ENCODE results near the gene RPSA.
A peak's percentile ranks its signal among the peaks of the same experiment; 100 is the strongest.
"Not testable (repeated sequence)": the region's sequence is repeated elsewhere in the genome, so short reads cannot be mapped to it uniquely, and the experiment has no call there.

RPSA gene

DNA sequence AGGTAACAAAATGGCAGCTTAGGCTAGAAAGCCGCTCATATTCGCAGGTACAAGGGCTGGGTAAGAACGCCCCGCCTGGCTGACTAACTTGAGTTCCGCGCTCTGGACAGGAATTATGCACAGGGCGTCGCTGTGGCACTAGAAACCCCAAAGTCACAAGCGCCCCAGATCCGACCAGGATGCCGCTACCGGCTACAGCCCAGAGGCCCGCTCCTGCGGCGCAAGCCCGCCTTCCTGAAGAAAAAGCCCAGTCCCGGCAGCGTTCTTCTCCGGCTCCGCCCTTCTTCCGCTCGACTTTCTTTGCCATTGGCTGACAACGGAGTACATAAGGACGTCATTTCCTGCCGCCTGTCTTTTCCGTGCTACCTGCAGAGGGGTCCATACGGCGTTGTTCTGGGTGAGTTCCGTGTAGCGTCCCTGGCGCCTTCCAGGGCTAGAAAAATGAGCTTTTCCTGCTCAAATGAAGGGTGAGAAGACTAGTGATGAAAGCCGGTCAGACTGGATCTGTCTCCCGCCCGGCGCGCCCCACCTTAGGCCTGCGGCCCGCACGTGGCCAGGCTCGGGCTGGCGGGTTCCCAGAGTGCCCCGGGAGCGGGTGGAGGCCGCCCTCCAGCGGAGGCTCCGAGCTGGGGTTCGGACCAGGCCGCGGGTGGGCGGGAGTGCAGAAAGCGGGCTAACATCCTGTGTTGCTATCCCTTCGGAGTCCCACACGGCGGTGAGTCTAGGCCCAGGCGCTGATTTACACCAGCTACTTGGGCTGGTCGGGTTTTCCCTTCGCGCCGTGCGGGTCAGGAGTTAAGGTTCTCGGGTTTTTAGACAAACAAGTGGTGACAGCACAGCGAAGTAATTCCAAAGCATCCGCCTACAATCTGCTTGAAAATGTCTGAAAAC, at the start of gene RPSA:
RPSA (plus strand) TSS at position 353 of the 891 bp plus-strand sequence. CDS start 934 bp downstream, outside the sequence.
- DNase-seq (ENCODE audit: low spot score): peak; percentile 93

DNA sequence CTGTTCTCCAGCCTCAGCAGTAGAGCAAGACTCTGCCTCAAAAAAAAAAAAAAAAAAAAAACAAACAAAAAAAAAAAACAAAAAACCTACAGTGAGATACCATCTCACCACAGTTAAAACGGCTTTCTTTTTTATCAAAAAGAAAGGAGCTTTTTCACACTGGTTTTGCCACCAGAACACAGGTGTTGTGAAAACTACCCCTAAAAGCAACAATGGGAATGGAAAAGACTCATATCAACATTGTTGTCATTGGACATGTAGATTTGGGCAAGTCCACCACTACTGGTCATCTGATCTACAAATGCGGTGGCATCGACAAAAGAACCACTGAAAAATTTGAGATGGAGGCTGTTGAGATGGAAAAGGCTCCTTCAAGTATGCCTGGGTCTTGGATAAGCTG, 48.2 kb upstream of the RPSA start:
- no peak for DNase-seq (ENCODE audit: low spot score)

DNA sequence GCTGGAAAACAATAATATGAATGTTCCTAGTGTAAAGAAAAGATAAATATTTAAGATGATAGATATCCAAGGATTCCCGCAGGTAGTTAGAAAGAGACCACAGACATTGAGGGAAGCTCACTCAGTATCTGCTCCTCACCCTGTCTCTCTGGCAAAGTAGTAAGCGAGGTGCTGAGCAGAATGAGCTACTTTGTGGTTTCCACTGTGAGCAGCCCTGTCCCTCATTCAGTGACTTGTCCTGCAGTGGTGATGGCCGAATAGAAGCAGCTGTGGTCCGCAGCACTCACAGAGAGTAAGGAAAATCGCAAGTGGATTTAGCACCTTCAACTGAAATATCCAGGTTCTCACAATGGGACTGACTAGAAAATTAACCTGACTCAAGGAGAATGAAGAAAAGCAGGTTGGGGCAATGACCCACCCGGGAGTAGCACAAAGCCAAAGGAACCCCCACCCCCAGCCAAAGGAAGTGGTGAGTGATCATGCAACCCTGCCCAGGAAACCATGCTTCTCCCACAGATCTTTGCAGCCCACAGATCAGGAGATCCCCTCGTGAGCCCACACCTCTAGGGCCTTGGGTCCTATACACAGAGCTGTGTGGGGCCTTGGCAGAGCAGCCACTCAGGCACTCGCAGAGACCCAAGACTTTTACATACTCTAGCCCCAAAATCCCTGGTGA, 45.1 kb upstream of the RPSA start:
- no peak for DNase-seq (ENCODE audit: low spot score)

DNA sequence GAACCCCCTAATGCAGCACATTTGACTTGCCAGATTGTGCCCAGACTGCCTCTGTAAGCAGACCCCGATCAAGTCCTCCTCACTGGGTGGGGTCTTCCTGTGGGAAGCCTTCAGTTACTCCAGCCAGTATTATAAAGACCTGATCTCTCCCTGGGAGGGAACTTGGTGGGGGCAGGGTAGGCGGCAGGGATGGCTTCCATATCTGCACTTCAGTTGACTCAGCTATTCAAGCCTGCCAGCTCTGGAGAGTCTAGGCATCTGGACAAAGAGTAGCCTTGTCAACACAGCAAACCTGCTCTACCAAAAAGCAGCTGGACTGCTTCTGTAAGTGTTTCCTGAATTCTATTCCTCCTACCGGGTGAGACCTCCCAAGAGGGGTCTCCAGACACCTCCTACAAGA, 44.3 kb upstream of the RPSA start:
- no peak for DNase-seq (ENCODE audit: low spot score)

DNA sequence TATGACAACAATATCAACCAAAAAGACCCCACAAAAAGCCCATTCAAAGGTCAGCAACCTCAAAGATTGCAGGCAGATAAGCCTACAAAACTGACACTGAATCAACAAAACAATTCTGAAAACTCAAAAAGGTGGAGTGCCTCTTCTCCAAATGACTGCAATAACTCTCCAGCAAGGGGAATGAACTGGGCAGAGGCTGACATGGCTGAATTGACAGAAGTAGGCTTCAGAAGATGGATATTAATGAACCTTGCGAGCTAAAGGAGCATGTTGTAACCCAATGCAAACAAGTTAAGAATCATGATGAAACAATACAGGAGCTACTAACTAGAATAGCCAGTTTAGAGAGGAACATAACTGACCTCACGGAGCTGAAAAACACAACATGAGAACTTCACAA, 43.7 kb upstream of the RPSA start:
- DNase-seq (ENCODE audit: low spot score): no peak

DNA sequence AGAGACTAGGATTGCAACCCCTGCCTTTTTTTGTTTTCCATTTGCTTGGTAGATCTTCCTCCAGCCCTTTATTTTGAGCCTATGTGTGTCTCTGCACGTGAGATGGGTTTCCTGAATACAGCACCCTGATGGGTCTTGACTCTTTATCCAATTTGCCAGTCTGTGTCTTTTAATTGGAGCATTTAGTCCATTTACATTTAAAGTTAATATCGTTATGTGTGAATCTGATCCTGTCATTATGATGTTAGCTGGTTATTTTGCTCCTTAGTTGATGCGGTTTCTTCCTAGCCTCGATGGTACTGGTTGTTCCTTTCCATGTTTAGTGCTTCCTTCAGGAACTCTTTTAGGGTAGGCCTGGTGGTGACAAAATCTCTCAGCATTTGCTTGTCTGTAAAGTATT, 36.1 kb upstream of the RPSA start:
- not testable (repeated sequence) for DNase-seq (ENCODE audit: low spot score)

DNA sequence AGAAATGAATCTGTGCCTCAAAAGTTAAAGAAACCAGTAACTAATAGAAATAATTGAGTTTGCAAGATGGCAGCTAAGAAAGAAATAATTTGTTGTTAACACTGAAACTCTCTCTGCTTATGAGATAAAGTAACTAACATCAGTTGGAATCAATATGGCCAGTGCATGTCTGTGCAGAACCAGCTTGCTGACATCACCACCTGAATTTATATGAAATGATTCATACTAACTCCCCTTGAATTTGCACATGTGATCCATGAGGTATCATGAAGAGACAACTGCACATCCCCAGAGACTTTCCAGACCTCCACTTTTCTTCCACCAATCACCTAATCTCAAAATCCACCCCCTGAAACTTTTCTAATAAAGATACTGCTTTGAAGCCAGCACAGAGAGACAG, 33.7 kb upstream of the RPSA start:
- DNase-seq (ENCODE audit: low spot score): no peak

DNA sequence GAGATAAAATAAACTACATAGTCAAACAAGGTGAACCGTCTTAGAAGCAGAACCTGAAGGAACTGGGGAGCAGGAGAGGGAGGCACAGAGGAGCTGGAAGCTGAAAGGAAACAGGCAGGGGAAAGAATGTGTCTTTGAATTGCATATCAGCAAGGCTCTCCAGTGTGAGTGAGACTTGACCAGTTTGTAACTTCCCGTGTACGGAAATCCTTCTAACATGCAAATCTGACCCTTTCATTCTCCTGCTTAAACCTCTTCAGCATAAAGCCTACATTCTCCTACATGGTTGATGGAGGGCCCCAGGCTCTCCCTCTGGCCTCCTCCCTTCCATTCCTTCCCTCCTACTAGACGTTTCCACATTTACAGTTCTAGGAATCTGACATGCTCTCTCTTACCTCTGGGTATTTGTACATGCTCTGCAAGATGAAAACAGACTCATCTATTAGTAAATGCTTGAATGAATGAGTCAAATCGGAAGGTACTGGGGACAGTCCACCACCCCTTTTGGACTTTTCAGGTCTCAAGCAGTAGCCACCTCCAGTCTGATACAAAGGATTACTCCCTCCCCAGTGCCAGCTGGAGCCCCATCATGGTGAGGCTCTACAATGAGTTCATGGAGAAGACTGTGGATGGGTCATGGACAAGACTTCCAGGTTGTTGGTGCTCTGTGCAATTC, 29.4 kb upstream of the RPSA start:
- no peak for DNase-seq (ENCODE audit: low spot score)

DNA sequence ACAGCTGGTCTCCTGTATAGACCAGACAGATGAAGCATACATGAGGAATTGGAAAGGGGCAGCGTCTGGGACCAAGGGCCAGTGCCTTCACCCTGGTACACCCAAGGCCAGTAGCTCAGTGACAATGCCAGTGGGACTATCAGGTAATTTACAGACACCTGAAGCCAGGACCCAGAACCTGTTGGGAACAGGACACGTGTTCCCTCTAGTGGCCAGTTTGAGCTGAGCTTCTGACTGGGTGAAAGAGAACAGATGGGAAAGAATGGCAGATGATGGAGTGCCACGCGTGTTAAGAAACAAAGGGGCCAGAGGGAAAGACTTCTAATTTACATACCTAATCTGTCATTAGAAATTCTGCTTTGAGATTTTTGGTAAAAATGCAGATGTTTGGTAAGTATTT, 28.4 kb upstream of the RPSA start:
- DNase-seq (ENCODE audit: low spot score): peak; percentile 66

DNA sequence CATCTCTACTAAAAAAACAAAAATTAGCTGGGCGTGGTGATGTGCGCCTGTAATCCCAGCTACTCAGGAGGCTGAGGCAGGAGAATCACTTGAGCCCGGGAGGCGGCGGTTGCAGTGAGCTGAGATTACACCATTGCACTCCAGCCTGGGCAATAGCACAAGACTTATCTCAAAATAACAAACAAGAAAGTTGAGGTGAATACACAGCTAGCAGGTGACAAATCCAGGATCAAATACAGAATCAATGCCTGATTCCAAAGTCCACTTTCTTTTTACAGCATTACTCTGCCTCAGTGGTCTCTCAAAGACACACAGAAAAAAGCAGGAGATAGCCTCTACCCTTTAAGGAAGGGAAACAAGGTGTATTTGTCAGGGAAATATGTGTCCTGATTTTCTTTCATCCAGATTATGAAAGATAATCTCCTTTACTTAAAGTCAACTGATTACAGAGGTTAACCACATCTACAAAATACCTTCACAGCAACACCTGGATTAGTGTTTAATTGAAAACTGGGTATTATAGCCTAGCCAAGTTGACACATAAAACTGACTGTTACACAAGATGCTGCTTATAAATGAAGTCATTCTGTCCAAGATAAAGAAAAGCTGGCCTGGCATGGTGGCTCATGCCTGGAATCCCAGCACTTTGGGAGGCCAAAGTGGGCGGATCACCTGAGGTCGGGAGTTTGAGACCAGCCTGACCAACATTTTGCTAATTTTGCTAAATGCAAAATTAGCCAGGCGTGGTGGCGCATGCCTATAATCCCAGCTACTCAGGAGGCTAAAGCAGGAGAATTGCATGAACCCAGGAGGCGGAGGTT, 27.4 kb upstream of the RPSA start:
- DNase-seq (ENCODE audit: low spot score): no peak

DNA sequence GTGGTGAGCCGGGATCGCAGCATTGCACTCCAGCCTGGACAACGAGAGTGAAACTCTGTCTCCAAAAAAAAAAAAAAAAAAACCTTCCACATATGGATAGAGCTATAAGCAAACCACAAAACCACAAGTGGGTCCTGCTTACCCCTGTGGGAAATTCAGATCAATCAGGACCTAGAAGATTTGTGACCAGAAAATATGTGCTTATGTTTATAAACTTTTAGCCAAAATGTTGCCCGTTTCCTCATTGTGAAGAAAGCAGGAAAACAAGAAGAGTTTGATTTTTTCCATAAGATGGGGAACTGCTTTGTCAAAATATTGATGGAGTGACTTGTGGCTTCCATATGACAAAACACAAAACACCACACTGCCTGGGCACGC, 26.8 kb upstream of the RPSA start:
- DNase-seq (ENCODE audit: low spot score): no peak

DNA sequence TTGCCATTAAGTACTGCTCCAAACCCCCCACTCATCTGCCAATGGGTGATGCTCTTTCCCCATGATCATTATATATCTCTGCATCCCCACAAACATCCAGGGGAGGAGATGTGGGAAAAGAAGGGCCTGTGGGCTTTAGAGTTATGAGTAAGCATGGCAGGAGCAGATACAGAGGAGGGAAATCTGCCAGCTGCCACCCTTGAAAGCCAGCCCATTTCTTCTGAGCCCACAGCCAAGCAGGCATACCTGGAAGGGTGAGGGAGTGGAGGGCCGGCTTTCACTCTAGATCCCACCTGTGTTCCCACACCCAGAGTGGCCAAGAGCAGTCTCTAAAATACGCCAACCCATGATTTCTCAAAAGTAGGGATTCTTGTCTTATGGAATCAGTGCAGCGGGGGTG, 25.1 kb upstream of the RPSA start:
- DNase-seq (ENCODE audit: low spot score): no peak

DNA sequence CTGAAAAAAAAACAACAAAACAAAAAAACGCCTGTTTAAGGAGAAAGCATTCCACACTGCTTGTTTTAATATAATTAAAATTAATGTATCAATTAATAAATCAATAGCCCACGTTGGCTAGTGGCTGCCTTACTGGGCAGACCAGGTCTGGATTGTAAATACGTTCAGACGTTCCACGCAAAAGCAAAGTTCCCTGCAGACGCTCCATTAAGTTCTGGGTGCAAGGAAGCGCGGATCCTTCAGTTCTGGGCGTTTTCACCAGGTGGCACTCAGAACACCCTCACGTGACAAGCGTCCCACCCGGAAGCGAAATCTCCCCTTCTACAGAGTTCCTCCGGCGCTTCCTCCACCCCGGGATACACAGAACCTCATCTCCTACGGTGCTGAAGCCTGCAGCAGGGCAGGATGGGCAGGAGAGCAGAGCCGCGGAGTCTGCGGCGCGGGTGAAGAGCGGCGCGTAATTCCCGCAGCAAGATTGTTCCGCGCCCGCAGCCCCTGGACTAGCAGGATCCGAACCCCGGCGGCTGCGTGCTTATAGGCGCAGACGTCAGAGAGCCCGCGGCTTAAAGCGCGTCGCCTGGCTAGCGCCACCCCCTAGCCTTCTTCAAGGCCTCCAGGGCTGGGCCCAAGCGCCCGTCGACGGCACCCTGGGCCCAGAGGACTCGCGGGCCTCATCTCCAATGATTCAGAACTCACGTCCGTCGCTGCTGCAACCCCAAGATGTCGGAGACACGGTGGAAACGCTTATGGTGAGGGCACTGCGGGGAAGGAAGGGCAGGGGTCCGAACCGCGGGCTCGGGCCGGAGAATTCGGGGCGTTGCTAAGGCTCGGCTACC, 23.3 kb upstream of the RPSA start, which contains the start of gene SLC25A38:
SLC25A38 (plus strand) TSS at position 326 of the 836 bp plus-strand sequence; CDS start at position 681, 355 bp downstream.
- peak; percentile 86 for DNase-seq (ENCODE audit: low spot score)

DNA sequence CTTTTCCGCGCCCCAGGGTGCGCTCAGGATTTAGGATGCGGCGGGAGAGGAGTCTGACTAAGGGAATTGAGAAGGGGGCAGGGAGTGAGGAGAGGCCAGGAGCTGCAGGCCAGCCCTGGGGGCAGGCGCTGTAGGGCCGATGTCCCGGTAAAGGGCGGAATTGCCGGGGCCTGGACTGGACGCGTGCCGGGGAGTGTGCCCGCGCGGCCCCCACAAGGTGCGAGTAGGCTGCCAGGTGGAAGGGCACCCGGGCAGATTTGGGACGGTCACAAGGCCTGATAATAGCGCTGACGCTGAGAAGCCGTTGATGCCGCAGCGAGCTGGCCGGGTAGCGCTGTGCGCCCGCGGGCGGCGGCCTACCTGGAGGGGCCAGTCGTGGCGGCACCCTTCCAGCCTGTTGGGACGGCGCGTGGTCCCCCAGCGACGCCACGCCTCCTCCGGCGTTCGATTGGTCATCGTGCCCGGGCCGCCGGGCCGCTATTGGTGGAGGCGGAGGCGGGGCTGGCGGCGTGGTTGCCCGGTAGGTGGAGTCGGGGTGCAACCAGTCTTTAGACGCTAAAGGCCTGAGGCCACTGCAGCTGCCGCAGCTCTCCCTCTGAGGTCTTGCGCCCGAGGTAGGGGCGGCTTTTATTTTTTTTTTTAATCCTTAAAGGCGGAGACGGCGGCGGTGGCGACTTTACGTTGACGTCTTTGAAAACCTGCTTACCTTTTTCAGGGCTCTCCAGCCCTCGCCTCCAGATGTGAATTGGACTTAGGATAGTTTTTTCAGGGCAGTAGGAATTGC, 22.4 kb upstream of the RPSA start:
- DNase-seq (ENCODE audit: low spot score): peak; percentile 99

DNA sequence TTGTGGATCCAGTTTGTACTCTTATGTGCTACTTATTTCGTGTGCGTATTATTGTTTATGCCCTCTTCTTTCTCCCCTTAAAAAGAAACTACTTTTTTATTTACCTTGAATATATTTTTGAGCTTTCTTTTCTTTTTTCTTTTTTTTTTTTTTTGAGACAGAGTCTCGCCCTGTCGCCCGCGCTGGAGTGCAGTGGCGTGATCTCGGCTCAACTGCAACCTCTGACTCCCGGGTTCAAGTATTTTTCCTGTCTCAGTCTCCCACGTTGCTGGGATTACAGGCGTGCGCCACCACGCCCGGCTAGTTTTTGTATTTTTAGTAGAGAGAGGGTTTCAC, 21.9 kb upstream of the RPSA start:
- no peak for DNase-seq (ENCODE audit: low spot score)

DNA sequence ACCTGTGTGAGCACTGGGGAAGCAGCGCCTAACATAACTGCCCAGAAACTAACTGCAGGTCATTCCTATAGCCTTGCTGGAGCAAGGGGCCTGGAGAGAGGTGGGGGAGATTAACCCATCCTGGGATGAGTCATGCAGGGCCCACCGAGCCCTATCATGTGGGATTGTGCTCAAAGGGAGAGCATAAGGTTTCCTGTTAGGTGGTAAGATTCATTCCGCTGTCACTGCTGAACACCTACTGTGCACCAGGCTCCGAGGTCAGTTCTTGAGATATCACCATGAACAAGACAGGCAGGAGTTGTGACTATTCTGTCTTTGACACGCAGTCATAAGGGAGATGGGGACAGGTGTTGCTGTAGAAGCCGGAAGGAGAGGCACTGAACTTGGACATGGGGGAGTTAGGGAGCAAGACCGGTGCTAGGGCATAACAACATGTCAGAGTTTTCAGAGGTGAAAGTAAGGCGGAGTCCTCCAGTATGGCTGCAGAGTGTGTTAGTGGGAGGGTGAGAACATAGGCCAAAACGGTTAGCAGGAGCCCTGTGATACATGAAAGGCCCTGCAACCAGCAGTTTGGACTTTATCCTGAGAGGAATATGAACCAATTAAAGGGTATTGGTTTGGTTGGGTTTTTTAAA, 20.9 kb upstream of the RPSA start:
- no peak for DNase-seq (ENCODE audit: low spot score)

DNA sequence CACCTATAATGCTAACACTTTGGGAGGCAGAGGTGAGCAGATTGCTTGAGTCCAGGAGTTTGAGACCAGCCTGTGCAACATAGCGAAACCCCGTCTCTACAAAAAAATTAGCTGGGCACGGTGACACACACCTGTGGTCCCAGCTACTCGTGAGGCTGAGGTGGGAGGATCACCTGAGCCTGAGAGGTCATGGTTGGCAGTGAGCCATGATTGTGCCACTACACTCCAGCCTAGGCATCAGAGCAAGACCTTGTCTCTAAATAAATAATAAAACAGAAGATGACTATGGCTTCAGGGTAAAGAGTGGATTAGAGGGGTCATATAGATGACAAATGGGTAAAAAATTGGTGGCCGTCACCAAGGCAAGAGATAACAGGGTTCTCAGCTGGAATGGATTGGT, 20.2 kb upstream of the RPSA start:
- DNase-seq (ENCODE audit: low spot score): no peak

DNA sequence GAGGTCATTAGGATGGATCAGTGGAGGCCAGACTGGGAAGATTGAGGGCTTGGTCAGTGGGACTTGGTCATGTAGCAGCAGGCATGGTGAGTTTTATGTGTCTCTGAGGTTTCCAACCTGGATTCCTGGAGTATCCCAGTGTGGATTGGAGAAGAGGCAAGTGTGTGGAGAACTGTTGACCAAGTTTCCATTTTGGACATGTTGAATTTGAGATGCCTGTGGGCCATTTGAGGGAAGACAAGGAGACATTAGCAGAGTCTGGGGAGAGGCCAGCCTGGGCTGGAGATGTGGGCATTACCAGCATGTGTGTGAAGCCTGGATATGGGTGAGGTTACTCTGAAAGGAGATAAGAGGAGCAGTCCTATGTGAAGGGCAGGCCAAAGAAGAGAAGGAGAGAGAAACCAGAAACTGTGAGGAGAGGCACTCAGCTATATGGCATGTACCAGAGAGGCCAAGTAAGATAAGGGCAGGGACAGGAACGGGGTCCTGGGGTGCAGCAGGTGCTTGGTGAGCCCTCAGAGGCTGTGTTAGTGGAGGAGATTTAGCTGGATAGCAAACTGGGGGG, 19.0 kb upstream of the RPSA start:
- no peak for DNase-seq (ENCODE audit: low spot score)

DNA sequence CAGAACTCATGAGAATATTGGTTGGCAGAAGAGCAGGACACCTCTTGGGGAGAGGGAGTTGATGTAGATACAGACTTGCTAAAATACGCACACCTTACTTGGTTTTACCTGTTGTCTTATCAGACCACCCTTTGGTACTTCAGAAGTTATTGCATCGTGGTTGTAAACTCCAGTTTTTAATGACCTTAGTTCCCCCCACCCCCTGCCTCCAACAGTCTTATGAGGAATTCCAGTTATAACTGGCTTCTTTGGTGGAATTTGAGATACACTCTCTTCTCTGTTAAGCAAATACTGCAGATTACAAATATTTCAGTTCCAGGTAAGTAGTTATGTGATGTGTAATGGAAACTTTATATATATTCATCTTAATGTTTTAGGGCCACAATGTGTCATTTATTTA, 18.4 kb upstream of the RPSA start:
- DNase-seq (ENCODE audit: low spot score): no peak

Measured in D341Med (cell line).